HG03095 (cell line): ENCODE measurements around the gene PSMB2.

Experiments
- ATAC-seq: cut with Tn5 transposase; IDR thresholded peaks from one replicate; pipeline ENCODE4 v1.9.1; 2021; ENCODE audit warnings: moderate library complexity; ENCODE audit not compliant: unreplicated experiment

The PSMB2 gene

DNA sequence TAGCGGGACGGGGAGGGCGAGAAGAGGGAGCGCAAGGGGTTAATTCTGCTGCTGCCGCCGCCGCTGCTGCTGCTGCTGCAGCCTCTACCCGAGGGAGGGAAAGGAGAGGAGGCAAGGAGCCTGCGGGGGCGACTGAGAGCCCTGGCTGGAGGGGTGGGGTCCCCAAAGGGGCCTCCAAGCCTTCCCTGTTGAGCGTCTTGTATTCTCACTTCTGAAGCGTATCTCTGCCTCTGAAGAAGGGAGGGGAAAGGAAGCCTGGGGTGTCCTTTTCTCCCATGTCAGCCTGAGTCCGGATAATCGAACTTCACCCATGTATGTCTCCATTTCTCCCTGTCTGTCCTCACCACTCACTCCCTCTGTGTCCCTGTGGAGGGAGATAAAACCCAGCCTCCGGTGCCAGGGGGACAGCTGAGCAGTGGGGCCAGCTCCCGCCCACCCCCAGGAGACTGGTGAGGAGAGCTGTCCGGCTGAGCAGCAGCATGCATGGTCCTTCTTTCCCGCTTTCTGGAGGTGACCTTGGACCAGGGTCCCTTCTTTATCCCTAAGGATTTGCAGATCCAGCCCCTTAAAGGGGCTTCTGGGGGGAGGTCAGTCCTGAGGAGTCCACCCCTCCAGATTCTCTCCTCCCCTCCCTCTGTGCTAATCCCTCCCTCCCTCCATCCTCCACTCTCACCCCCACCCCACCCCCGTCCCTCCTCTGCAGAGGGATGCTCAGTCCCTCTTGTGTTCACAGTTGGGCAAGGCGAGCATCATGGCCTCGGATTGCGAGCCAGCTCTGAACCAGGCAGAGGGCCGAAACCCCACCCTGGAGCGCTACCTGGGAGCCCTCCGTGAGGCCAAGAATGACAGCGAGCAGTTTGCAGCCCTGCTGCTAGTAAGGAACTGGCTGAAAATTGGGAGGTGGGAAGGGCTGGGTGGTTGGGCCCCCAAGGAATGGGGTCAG, 82.7 kb downstream of the PSMB2 start:
- no peak for ATAC-seq

DNA sequence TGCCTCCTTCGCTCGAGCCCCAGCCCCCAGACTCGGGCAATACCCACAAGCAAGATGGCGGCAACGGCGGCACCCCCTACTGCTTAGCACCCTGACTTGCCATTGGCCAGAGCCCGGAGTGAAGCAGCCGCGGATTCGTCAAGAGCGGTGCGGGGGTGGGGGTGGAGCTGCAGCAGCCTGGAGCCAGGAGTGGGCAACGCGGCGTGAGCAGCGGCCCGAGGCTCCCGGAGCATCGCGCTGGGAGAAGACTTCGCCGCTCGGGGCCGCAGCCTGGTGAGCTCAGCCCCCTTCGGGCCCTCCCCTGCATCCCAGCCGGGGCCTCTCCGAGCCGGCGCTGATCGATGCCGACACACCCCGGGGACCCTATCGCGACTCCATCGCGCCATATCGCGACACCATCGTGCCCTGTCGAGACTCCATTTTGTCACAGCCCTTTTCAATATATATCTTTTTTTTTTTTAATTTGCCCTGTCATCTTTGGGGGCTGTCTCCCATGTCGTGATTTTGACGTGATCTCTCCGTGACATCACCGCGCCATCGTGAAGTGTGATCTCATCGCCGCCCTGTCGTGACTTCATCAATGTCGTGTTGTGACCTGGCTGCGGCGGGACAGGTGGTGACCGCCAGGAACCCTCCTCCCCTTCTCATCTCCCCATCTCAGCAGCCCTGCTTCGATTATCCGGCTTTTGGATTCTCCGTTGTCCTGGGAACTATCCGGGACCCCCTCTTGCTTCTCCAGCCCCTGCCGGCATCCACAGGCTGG, 83.5 kb downstream of the PSMB2 start, which contains the start of gene NCDN:
Gene NCDN, plus strand, starts transcription at position 189 of the 763 bp plus-strand sequence. Its CDS starts 392 bp downstream, at position 581.
- ATAC-seq, result peak; percentile 72

DNA sequence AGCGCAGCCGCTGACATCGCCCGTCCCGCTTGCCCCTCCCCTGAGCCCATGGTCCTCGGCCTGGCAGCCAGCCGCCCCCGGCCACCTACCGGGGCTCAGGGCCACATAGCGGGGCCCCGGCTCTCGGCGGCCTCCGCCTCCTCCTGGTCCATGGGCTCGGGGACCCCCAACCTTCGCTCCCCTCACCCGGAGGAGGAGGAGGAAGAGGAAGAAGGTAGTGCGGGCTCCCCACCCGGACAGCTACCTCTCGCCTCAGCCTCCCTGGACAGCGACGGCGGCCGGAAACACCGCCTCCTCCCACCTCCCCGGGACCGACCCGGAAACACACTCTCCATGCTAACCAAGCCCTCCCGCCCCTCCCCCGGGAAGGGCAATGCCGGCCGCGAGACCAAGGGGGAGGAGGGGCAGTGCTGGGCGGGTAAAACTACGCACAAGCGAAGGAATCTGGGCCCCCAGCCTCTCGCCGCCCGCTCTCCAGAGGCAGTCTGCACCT, 84.2 kb downstream of the PSMB2 start, which contains the start of gene KIAA0319L:
Gene KIAA0319L, minus strand, starts transcription at position 286 of the 493 bp plus-strand sequence. CDS start 2,912 bp downstream, outside the sequence.
- peak; percentile 69 for ATAC-seq

DNA sequence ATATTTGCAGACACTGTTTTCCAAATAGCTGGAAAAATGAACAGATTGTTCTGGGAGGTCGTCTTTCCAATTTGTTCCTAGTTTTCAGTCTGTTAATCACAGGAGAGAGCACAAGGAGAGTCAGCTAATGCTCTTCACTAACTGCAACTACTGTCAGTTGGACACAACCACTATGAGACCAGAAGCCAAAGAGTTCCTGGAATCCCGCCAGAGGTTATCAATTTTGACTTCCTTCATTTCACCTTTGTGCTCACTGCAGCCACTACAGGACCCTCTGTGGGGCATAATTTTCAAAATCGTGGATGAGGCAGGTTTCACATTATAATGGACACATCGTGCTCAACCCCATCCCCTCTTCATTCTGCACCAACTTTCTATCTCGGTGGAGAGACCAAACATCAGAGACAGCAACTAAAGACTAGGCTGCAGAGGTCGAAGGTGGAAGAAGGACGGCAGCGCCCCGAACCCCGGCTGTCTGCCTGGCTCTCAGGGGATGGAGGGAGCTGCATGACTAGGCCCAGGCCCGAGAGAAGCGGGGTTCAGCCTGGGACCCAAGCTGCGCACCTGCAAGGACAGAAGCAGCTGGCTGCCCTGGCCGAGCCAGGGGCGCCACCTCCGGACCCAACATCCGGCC, 84.7 kb downstream of the PSMB2 start:
- no peak for ATAC-seq

DNA sequence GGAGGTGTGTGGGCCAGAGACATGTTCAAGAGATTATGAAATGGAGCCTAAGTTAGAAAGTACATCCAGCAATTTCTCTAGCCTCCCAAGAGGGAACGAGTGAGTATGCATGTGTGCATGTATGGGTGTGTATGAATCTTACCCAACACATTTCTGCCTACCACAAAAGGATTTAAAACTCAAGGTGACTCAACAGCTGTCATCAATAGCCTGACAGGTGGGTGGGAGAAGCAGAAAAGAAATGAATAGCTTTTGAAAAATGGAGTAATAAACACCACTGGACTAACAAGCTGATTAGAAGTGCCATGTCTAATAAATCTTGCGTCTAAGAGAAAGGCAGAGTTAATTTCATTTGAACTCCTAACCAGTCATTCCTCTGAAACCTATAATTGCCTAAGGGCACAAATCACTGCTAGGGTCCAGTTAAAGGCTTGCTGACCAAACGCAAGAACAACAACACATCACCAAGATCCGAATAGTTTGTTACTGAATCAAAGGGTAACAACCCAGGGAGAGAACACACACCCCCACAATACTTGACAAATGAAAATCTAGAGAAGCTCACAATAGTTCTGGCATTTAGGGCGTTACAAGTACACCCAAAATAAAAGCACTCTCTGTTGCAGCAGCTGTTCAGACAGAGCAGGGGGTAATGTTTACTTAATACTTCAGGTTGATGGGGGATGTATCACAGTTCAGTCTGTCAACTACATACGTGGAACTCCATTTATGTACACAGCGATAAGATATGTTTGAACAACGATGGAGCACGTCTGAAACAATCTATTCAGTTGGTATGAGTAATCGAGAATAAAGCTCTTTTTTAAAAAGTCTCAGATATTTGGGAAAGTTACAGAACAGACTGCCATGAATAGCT, 85.5 kb downstream of the PSMB2 start:
- ATAC-seq, result no peak

DNA sequence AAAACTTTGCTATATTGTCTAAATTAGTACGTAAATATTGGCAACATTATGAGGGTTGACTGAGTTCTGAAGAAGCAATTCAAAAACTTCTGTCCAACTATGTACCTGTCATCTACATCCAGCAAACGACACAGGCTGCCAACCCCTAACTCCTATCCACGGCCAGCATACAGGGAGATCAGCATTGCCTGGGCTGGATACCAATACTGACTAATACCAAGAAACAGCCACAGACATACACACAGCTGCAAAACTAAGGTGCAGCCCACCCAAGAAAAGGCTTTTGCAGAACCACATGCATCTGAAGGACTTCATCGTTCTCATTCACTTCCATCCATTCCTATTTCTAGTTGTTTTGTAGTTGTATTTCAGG, 86.1 kb downstream of the PSMB2 start:
- no peak for ATAC-seq

DNA sequence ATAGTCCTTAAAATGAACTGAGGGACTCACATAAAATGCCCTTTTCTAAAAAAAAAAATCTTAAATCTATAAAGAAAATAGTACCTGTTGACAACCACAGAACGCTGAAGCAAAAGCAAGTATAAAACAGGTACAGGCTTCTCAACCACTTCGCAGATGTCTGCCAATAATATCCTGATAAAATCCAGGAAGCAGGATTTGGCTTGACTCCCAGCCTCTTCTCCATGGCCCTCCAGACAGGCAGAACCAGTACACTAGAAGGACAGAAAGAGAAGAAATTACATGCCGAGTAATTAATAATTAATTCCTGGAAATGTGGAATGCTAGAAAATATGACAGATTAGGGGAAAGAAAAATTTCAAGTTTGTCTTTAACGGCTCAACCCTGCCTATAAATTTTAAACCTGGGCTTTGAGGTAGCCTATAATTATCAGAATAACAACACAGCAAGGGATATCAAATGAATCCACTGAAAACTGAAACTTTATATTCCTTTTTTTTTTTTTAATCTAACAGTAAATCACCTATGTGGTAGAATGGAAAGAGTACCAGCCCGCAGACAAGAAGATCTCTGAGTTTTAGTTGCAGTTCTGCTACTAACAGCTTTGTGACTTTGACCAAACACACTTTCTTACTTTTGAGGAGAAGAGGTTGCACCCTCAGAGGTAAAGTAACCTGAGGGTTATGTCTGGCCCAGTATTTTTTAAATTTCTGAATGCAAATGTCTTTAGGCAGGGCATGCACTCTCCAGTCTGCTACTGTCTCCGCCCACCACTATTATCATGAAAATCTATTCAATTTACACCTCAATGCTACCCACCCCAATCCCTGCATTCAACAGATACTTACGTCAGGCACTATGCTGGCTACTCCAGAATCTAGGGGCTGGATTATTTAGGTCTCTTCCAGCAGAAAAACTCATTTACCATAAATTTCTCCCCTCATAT, 86.8 kb downstream of the PSMB2 start:
- no peak for ATAC-seq

DNA sequence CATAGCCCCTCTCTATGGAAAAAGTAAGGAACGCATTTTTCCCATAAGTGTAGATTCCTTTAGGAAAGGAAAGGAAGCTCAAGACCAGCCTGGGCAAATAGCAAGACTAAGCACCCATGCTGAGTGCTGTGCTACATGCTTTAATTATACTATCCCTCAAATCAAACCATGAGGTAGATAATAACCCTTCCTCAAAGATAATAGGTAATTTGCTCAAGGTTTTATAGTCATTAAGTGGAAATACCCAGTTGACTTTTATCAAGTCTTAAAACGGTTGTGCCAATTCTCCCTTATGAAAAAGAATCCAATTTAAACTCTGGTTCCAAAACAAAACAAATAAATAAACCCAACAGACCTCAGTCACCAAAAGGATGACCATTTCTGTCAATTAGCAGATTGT, 87.5 kb downstream of the PSMB2 start:
- no peak for ATAC-seq
